GM12878 (cell line): ENCODE results near the gene CNKSR1. TPM values are rescaled to one million over a fixed set of nuclear protein-coding genes. Genes with fewer than 3 reads are reported as not detected.

Experiments
- ATAC-seq: fragments of 200-7000 bp; cut with Tn5 transposase; 3 replicates; pipeline ENCODE4 v1.9.1; 2020; ENCODE audit warnings: mild to moderate bottlenecking, moderate library complexity
- BruUV-seq: library from RNA; stranded (reverse); fragments of 400-500 nt; replicated peaks from 2 replicates; lab custom pipeline; 2021; lab: Mats Ljungman, UMichigan
- CTCF ChIA-PET: fragments of 300-600 bp; sonication (Branson Sonifier 250); formaldehyde crosslinking; extraction: SDS; loops from one replicate; lab custom pipeline; 2021; ENCODE audit warnings: inconsistent platforms; lab: Yijun Ruan, JAX
- POLR2A ChIA-PET: fragments of 350-600 bp; formaldehyde crosslinking; extraction: SDS; loops from one replicate; lab custom pipeline; 2021; ENCODE audit warnings: inconsistent platforms; lab: Charles Lee
- RAD21 ChIA-PET: fragments of 300-600 bp; sonication (Branson Sonifier 250); formaldehyde crosslinking; loops from one replicate; lab custom pipeline; 2023; ENCODE audit warnings: antibody characterized with exemption; ENCODE audit not compliant: unreplicated experiment; lab: Charles Lee
- SMC1A ChIA-PET: fragments of 300-600 bp; sonication (Branson Sonifier 250); formaldehyde crosslinking; loops from one replicate; lab custom pipeline; 2023; ENCODE audit not compliant: unreplicated experiment, uncharacterized antibody; lab: Charles Lee
- DNase-seq: peaks from one replicate; pipeline ENCODE4 v3.0.0-alpha.2; 2011; ENCODE audit warnings: low read depth, low spot score
- FAIRE-seq: peaks from 3 replicates; lab custom pipeline; 2011; peaks lifted over from hg19 to GRCh38; lab: Jason Lieb, UNC
- H2AFZ ChIP-seq: 2 replicates; pipeline ENCODE4 v1.6.0; 2011; ENCODE audit warnings: low read depth, low read length, control low read depth; ENCODE audit not compliant: control insufficient read depth
- H3K27ac ChIP-seq: 2 replicates; pipeline ENCODE4 v1.5.1; 2011; ENCODE audit warnings: control low read depth; ENCODE audit not compliant: control insufficient read depth, insufficient read depth
- H3K27me3 ChIP-seq, 2 experiments: replicated peaks in 1 of 2; 2 replicates each; pipeline versions ENCODE4 v1.6.0 to v1.6.1; 2011; ENCODE audit warnings: low read length in 1 of 2; ENCODE audit not compliant: control insufficient read depth in 2 of 2, insufficient read depth in 2 of 2
- H3K36me3 ChIP-seq, 2 experiments: 2 replicates each; pipeline ENCODE4 v1.5.1; 2011; ENCODE audit warnings: low read length in 1 of 2; ENCODE audit not compliant: control insufficient read depth in 2 of 2, insufficient read depth in 2 of 2
- H3K4me1 ChIP-seq: 2 replicates; pipeline ENCODE4 v1.6.1; 2011; ENCODE audit warnings: mild to moderate bottlenecking, low read length, moderate library complexity, mixed read lengths; ENCODE audit not compliant: control insufficient read depth, insufficient read depth
- H3K4me2 ChIP-seq: 2 replicates; pipeline ENCODE4 v1.6.0; 2011; ENCODE audit warnings: control low read depth; ENCODE audit not compliant: control insufficient read depth, insufficient read depth
- H3K4me3 ChIP-seq: fragments of 200-600 bp; sonication (generic); 2 replicates; pipeline ENCODE4 v1.5.1; 2016
- H3K79me2 ChIP-seq: 2 replicates; pipeline ENCODE4 v1.6.0; 2011; ENCODE audit warnings: low read length; ENCODE audit not compliant: control insufficient read depth, insufficient read depth
- H3K9ac ChIP-seq: 2 replicates; pipeline ENCODE4 v1.8.0; 2011; ENCODE audit warnings: low read length, control low read depth, mixed read lengths; ENCODE audit not compliant: control insufficient read depth, insufficient read depth
- H3K9me3 ChIP-seq: replicated peaks from 3 replicates; pipeline ENCODE4 v1.5.1; 2011; ENCODE audit warnings: mild to moderate bottlenecking, low read length; ENCODE audit not compliant: control insufficient read depth, insufficient read depth
- H4K20me1 ChIP-seq: 2 replicates; pipeline ENCODE4 v1.6.0; 2011; ENCODE audit not compliant: control insufficient read depth, insufficient read depth
- ASH2L ChIP-seq: fragments of 300-600, 200-600 bp; sonication (generic); IDR thresholded peaks from 2 replicates; pipeline ENCODE4 v1.6.1; 2017; ENCODE audit warnings: low read depth, mild to moderate bottlenecking, borderline replicate concordance
- E2F8 ChIP-seq: fragments of 450-650 bp; IDR thresholded peaks from 2 replicates; pipeline ENCODE4 v1.6.1; 2018; ENCODE audit warnings: mild to moderate bottlenecking, low read depth, moderate library complexity; ENCODE audit not compliant: partially characterized antibody
- ETV6 ChIP-seq, 2 experiments: fragments of 450-650 bp in 1 of 2; IDR thresholded peaks in 1 of 2; conservative IDR thresholded peaks in 1 of 2; 2 replicates each; pipeline ENCODE4 v1.6.1; 2014; ENCODE audit warnings: antibody characterized with exemption in 1 of 2, borderline replicate concordance in 1 of 2, low read depth in 1 of 2, mild to moderate bottlenecking in 1 of 2, moderate library complexity in 1 of 2
- HSF1 ChIP-seq: fragments of 150-350 bp; IDR thresholded peaks from 2 replicates; pipeline ENCODE4 v1.6.1; 2014; ENCODE audit warnings: mild to moderate bottlenecking, low read depth, low read length
- KAT2A ChIP-seq: conservative IDR thresholded peaks from 2 replicates; pipeline ENCODE4 v1.6.1; 2011; ENCODE audit warnings: low read depth, low read length; ENCODE audit not compliant: control insufficient read depth
- NFXL1 ChIP-seq: fragments of 450-650 bp; IDR thresholded peaks from 2 replicates; pipeline ENCODE4 v1.6.1; 2017; ENCODE audit warnings: antibody characterized with exemption, mild to moderate bottlenecking, borderline replicate concordance
- NFYB ChIP-seq: IDR thresholded peaks from 2 replicates; pipeline ENCODE4 v1.6.1; 2011; ENCODE audit warnings: low read depth, mild to moderate bottlenecking, low read length, improper control_type of control experiment, moderate library complexity; ENCODE audit not compliant: insufficient read depth
- REST ChIP-seq: IDR thresholded peaks from 2 replicates; pipeline ENCODE4 v1.6.1; 2012; ENCODE audit warnings: mild to moderate bottlenecking, low read depth, low read length
- SRF ChIP-seq, 2 experiments: IDR thresholded peaks; 2 replicates each; pipeline ENCODE4 v1.6.1; 2011; ENCODE audit warnings: low read depth in 2 of 2, low read length in 2 of 2, mild to moderate bottlenecking in 1 of 2, moderate library complexity in 1 of 2
- ZBED1 ChIP-seq: IDR thresholded peaks from 2 replicates; pipeline ENCODE4 v1.6.1; 2016; ENCODE audit warnings: borderline replicate concordance
- WGBS: methylation state at CpG from one replicate; pipeline ENCODE4 v1.1.6; 2016; ENCODE audit warnings: low lambda C conversion rate; ENCODE audit not compliant: insufficient replicate concordance, insufficient coverage; ENCODE audit errors: missing lambda C conversion rate; 5-methylcytosine and 5-hydroxymethylcytosine counted together
- in situ Hi-C: fragments of 300-500 bp; cut with MboI; formaldehyde crosslinking; loops from 9 replicates; pipeline ENCODE4 v1.14.3; 2018; ENCODE audit warnings: mixed read lengths
- intact Hi-C: fragments of 100-400 bp; cut with micrococcal nuclease; formaldehyde crosslinking; loops from one replicate; pipeline ENCODE4 v1.14.2; 2022; ENCODE audit not compliant: unreplicated experiment
- polyA plus RNA-seq, 11 experiments: library from polyadenylated mRNA; depleted of rRNA in 4 of 11; unstranded in 6 of 11; stranded (reverse) in 5 of 11; fragments of >200 nt; fragmentation: Nextera tagmentation in 4 of 11; fragmentation: Illumina TruSeq in 1 of 11; extraction: Ambion mirVana in 4 of 11; extraction: Trizol in 1 of 11; gene quantifications; 1 replicate in 1 of 11; 2 replicates in 10 of 11; pipeline versions ENCODE4 v1.2.1 to v1.2.3, GENCODE V29; 2011 to 2016; ENCODE audit warnings: inconsistent platforms in 2 of 11, missing spikeins in 2 of 11, low read depth in 1 of 11
- total RNA-seq, 4 experiments: library from RNA; depleted of rRNA in 3 of 4; stranded (reverse); fragments of >200 nt in 3 of 4; fragmentation: Illumina TruSeq in 1 of 4; extraction: Trizol in 1 of 4; gene quantifications; 2 replicates each; pipeline versions ENCODE4 v1.2.1 to v1.2.3, GENCODE V29; 2013 to 2021

The CNKSR1 gene
- total and polyA plus RNA-seq, 10 of the 15 experiments (the other 5 are each of a cell fraction or from before 2014, with no cell fraction given) = 0.06 to 1.2 (median 0.86) TPM

GRCh38 chr1:26162220-26162709 lies 15.0 kb upstream of the CNKSR1 start:
- ChIA-PET RAD21 (no interaction called here), POLR2A (no interaction called here), SMC1A (no interaction called here), CTCF (interaction anchor here (1.0 kb wide), 1 partner anchor 17 kb away, joined by 3 read pairs; no protein-coding TSS in a partner anchor)
- Histone ChIP-seq H3K27ac (no peak overlapping the region), H3K4me2 (peak overlapping the region; percentile 64; the same call in 1 of the 2 replicates), H2AFZ (no peak overlapping the region), H4K20me1 (no peaks in the 10 kb centered on the region), H3K36me3 (no peaks in the 10 kb centered on the region), H3K79me2 (no peaks in the 10 kb centered on the region), H3K27me3 (peaks cover 3 to 22% of the 10 kb centered on the region in 2 experiments), H3K4me1 (peaks cover 4% of the 10 kb centered on the region), H3K9ac (no peak overlapping the region), H3K9me3 (no peaks in the 10 kb centered on the region; the same call in 2 of the 3 replicates), H3K4me3 (no peak overlapping the region)
- intact Hi-C loops = loop anchor here (5.0 to 10.0 kb wide), 2 partner anchors 55 to 233 kb away; no protein-coding TSS in a partner anchor
- FAIRE-seq = no peak
- BruUV-seq = no TSS peak
- no peak for DNase-seq
- in situ Hi-C loops = no loop called here
- ATAC-seq = no peak
- 38% methylated on average over 21 of the region's 21 CpGs for WGBS
- no peak for TF ChIP-seq ETV6 (conservative IDR thresholded peaks at IDR 0.05 in 1 of 2, IDR thresholded peaks at IDR 0.05 in 1 of 2; ENCODE audit: borderline replicate concordance in 1 of 2, low read depth in 1 of 2)
- no peak for TF ChIP-seq HSF1
- TF ChIP-seq ZBED1 = no peak
- TF ChIP-seq SRF (IDR thresholded peaks at IDR 0.05; ENCODE audit: low read depth in 2 of 2, low read length in 2 of 2) = no peak
- TF ChIP-seq KAT2A = no peak
- no peak for TF ChIP-seq NFYB
- TF ChIP-seq NFXL1 = no peak
- TF ChIP-seq ASH2L = no peak
- TF ChIP-seq E2F8 = no peak
- no peak for TF ChIP-seq REST
